Astrocyte (in vitro differentiated cells and primary cell): Measurements from ENCODE around the gene NUDT14. TPM values are rescaled to one million over a fixed set of nuclear protein-coding genes. Genes with fewer than 3 reads are reported as not detected.

ENCODE experiments used
- DNase-seq: peaks from one replicate; pipeline ENCODE4 v3.0.0-alpha.2; 2010; ENCODE audit warnings: low read depth
- FAIRE-seq: peaks from 2 replicates; lab custom pipeline; 2011; peaks lifted over from hg19 to GRCh38; lab: Jason Lieb, UNC
- H2AFZ ChIP-seq: 2 replicates; pipeline ENCODE4 v1.6.0; 2012; ENCODE audit warnings: low read depth, low read length, inconsistent platforms
- H3K27ac ChIP-seq: 2 replicates; pipeline ENCODE4 v1.5.1; 2011; ENCODE audit warnings: low read depth, low read length, inconsistent platforms
- H3K27me3 ChIP-seq: 2 replicates; pipeline ENCODE4 v1.6.0; 2011; ENCODE audit warnings: low read length, inconsistent platforms; ENCODE audit not compliant: insufficient read depth
- H3K36me3 ChIP-seq: 2 replicates; pipeline ENCODE4 v1.5.1; 2011; ENCODE audit warnings: low read length, inconsistent platforms; ENCODE audit not compliant: insufficient read depth
- H3K4me1 ChIP-seq: 2 replicates; pipeline ENCODE4 v1.5.1; 2011; ENCODE audit warnings: low read length, inconsistent platforms; ENCODE audit not compliant: insufficient read depth
- H3K4me2 ChIP-seq: 2 replicates; pipeline ENCODE4 v1.6.0; 2012; ENCODE audit warnings: low read length, inconsistent platforms
- H3K4me3 ChIP-seq: 2 replicates; pipeline ENCODE4 v1.5.1; 2011; ENCODE audit warnings: low read depth, mild to moderate bottlenecking, low read length, inconsistent platforms; ENCODE audit not compliant: insufficient read depth
- H3K79me2 ChIP-seq: 2 replicates; pipeline ENCODE4 v1.6.0; 2012; ENCODE audit warnings: mild to moderate bottlenecking, low read length, inconsistent platforms; ENCODE audit not compliant: insufficient read depth
- H3K9ac ChIP-seq: 2 replicates; pipeline ENCODE4 v1.6.0; 2012; ENCODE audit warnings: mild to moderate bottlenecking, low read length, inconsistent platforms
- H3K9me3 ChIP-seq: 2 replicates; pipeline ENCODE4 v1.5.1; 2012; ENCODE audit warnings: low read depth, mild to moderate bottlenecking, low read length, inconsistent platforms; ENCODE audit not compliant: insufficient read depth
- H4K20me1 ChIP-seq: 2 replicates; pipeline ENCODE4 v1.6.0; 2012; ENCODE audit warnings: low read length, inconsistent platforms; ENCODE audit not compliant: insufficient read depth
- H3K27ac Mint-ChIP-seq: one replicate; pipeline ENCODE4 v1.8.0; 2021; ENCODE audit warnings: mild to moderate bottlenecking, mixed read lengths; ENCODE audit not compliant: unreplicated experiment
- H3K27me3 Mint-ChIP-seq: one replicate; pipeline ENCODE4 v1.8.0; 2021; ENCODE audit warnings: low read depth, mixed read lengths; ENCODE audit not compliant: unreplicated experiment
- H3K36me3 Mint-ChIP-seq: one replicate; pipeline ENCODE4 v1.8.0; 2021; ENCODE audit warnings: low read depth, mixed read lengths; ENCODE audit not compliant: unreplicated experiment
- H3K4me1 Mint-ChIP-seq: one replicate; pipeline ENCODE4 v1.8.0; 2021; ENCODE audit warnings: low read depth, mixed read lengths; ENCODE audit not compliant: unreplicated experiment
- H3K4me3 Mint-ChIP-seq: one replicate; pipeline ENCODE4 v1.8.0; 2021; ENCODE audit warnings: mild to moderate bottlenecking, moderate library complexity, mixed read lengths; ENCODE audit not compliant: unreplicated experiment
- H3K9me3 Mint-ChIP-seq: one replicate; pipeline ENCODE4 v1.8.0; 2021; ENCODE audit warnings: mild to moderate bottlenecking, mixed read lengths; ENCODE audit not compliant: unreplicated experiment
- EZH2 ChIP-seq: IDR thresholded peaks from 2 replicates; pipeline ENCODE4 v1.6.1; 2012; ENCODE audit warnings: mild to moderate bottlenecking, low read length, inconsistent platforms; ENCODE audit not compliant: insufficient read depth
- total RNA-seq: library from RNA; stranded (reverse); gene quantifications from 2 replicates; pipeline ENCODE4 v1.2.1, GENCODE V29; 2021
- TF ChIP-seq, protein P1 (sequence below): IDR thresholded peaks from 2 replicates; pipeline ENCODE4 v1.5.1; 2011; ENCODE audit warnings: low read depth, mild to moderate bottlenecking, inconsistent platforms, low read length, moderate library complexity; ENCODE audit not compliant: insufficient read depth

NUDT14 gene
- total RNA-seq, 1 donor from 2014 or later: 17.5 TPM

DNA sequence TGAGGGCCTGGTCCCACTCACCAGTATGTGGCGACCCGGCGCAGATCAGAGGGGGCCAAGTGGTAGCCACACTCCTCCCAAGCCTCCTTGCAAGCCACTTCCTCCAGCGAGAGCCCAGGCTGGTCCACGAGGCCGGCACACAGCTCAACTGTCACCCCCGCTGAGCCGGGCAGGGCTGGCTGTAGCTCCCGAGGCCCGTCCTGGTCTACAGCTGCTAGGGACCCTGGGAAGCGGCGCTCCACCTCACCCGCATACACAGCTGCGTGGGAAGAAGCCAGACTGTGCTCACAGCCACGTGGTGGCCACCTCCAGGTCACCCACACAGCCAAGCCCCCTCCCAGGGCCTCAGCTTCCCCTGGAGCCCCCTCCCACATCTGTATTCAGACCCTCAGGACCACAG lies 4.6 kb downstream of the NUDT14 start:
- no peak overlapping the region for H3K4me3 ChIP-seq
- H3K4me2 ChIP-seq: no peak overlapping the region
- Mint-ChIP-seq H3K9me3 (peaks cover 3% of the 10 kb centered on the region), H3K4me3 (no peak overlapping the region), H3K36me3 (no peaks in the 10 kb centered on the region), H3K27ac (no peak overlapping the region), H3K4me1 (no peaks in the 10 kb centered on the region), H3K27me3 (peaks cover 24% of the 10 kb centered on the region)
- H3K4me1 ChIP-seq: peaks cover 4% of the 10 kb centered on the region
- FAIRE-seq (no peak), DNase-seq (no peak)
- H3K9me3 ChIP-seq: no peaks in the 10 kb centered on the region
- TF ChIP-seq, protein P1, sequence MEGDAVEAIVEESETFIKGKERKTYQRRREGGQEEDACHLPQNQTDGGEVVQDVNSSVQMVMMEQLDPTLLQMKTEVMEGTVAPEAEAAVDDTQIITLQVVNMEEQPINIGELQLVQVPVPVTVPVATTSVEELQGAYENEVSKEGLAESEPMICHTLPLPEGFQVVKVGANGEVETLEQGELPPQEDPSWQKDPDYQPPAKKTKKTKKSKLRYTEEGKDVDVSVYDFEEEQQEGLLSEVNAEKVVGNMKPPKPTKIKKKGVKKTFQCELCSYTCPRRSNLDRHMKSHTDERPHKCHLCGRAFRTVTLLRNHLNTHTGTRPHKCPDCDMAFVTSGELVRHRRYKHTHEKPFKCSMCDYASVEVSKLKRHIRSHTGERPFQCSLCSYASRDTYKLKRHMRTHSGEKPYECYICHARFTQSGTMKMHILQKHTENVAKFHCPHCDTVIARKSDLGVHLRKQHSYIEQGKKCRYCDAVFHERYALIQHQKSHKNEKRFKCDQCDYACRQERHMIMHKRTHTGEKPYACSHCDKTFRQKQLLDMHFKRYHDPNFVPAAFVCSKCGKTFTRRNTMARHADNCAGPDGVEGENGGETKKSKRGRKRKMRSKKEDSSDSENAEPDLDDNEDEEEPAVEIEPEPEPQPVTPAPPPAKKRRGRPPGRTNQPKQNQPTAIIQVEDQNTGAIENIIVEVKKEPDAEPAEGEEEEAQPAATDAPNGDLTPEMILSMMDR: no peak
- no peak for TF ChIP-seq EZH2
- no peak overlapping the region for H3K9ac ChIP-seq
- H3K27me3 ChIP-seq: peaks cover 2% of the 10 kb centered on the region
- H2AFZ ChIP-seq: no peak overlapping the region
- H3K27ac ChIP-seq: no peak overlapping the region
- no peaks in the 10 kb centered on the region for H3K36me3 ChIP-seq
- no peaks in the 10 kb centered on the region for H3K79me2 ChIP-seq
- peaks cover 12% of the 10 kb centered on the region for H4K20me1 ChIP-seq

DNA sequence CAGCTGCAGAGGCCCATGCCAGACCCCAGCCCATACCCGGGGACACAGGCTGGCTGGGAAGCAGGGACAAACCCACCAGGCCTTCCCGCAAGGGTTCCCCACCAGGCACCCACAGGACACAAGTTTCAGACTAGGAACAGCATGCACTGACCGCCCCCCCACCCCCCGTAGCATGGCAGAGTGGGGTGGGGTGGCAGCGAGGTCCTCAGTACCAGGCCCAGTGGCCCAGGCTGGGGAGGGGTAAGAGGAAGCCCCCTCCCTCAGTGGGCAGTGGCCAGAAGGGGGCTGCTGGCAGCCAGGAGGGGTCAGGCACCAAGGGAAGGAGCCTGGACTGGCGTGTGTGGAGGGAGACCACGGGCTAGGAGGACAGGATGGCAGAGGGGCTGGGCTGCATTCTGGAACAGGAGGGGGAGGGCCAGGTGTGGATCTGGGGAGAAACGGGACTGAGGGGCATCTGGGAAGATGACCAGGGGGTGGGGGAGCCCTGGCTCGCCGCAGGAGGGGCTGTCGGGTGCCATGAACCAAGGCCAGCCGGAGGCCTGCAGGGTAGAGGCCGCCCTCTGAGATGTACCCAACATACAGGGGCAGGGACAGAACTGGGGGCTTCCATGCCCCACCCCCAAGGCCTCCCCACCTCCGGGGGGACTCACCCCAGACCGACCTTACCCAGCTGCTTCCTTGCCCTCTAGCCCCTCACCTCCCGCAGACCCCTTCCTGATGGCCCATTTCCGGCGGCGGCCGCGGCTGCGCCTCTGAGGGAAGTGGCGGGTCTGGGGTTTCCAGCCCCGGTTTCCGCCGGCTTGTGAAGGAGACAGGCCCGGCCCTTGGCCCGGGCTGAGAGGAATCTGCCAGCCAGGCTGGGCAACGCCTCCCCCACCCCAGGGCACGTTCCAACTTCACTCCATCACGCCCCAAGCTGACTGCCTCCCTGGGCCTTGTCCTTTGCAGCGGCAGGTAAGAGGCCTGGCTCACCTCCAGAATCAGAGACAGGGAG lies 6.9 kb downstream of the NUDT14 start:
- peaks cover 7% of the 10 kb centered on the region for H3K27me3 ChIP-seq
- Mint-ChIP-seq H3K36me3 (no peaks in the 10 kb centered on the region), H3K27ac (no peak overlapping the region), H3K4me3 (no peak overlapping the region), H3K4me1 (no peaks in the 10 kb centered on the region), H3K9me3 (no peaks in the 10 kb centered on the region), H3K27me3 (peaks cover 23% of the 10 kb centered on the region)
- DNase-seq (no peak), FAIRE-seq (no peak)
- no peak overlapping the region for H3K9ac ChIP-seq
- H3K9me3 ChIP-seq: no peaks in the 10 kb centered on the region
- no peaks in the 10 kb centered on the region for H3K79me2 ChIP-seq
- H3K27ac ChIP-seq: no peak overlapping the region
- no peak overlapping the region for H3K4me2 ChIP-seq
- H2AFZ ChIP-seq: no peak overlapping the region
- peaks cover 4% of the 10 kb centered on the region for H3K4me1 ChIP-seq
- TF ChIP-seq, protein P1: no peak
- TF ChIP-seq EZH2: no peak
- H4K20me1 ChIP-seq: peaks cover 6% of the 10 kb centered on the region
- no peak overlapping the region for H3K4me3 ChIP-seq
- no peaks in the 10 kb centered on the region for H3K36me3 ChIP-seq

DNA sequence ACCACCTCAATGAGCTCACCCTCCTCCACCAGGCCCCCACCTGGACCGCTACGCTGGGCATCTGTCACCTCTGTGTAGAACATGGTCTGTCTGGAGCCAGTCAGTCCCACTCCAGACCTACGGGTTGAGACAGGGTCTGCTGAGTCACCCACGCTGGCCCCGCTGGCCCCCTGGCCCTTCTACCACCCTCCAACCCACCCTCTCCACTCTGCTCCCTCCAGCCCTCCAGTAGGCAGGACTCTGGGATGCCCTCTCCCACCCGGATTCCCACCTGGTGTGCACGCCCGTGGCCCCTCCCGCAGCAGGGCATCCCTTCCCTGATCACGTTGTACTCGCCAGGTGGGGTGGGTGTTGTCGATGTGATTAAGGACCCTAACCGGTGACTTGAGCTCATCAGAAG lies 8.0 kb downstream of the NUDT14 start:
- Mint-ChIP-seq H3K27ac (no peak overlapping the region), H3K4me1 (no peaks in the 10 kb centered on the region), H3K36me3 (no peaks in the 10 kb centered on the region), H3K4me3 (no peak overlapping the region), H3K9me3 (no peaks in the 10 kb centered on the region), H3K27me3 (peaks cover 21% of the 10 kb centered on the region)
- peaks cover 10% of the 10 kb centered on the region for H3K27me3 ChIP-seq
- no peak overlapping the region for H3K4me3 ChIP-seq
- H3K9me3 ChIP-seq: no peaks in the 10 kb centered on the region
- H4K20me1 ChIP-seq: peaks cover 6% of the 10 kb centered on the region
- no peak overlapping the region for H2AFZ ChIP-seq
- no peaks in the 10 kb centered on the region for H3K79me2 ChIP-seq
- no peak overlapping the region for H3K9ac ChIP-seq
- H3K4me2 ChIP-seq: no peak overlapping the region
- TF ChIP-seq, protein P1: no peak
- no peak for TF ChIP-seq EZH2
- H3K36me3 ChIP-seq: no peaks in the 10 kb centered on the region
- no peak overlapping the region for H3K27ac ChIP-seq
- FAIRE-seq (no peak), DNase-seq (no peak)
- H3K4me1 ChIP-seq: peaks cover 4% of the 10 kb centered on the region
